KOPT-K1 (cell line): Measurements from ENCODE around the gene NKTR.
A peak's percentile ranks its signal among the peaks of the same experiment; 100 is the strongest.
"Not testable (repeated sequence)": the region's sequence is repeated elsewhere in the genome, so short reads cannot be mapped to it uniquely, and the experiment has no call there.

Experiments
- H3K27ac ChIP-seq: fragments of 200-600 bp; sonication (generic); 2 replicates; pipeline ENCODE4 v1.5.1; 2016; ENCODE audit warnings: antibody characterized with exemption, mild to moderate bottlenecking, low read depth, low read length; ENCODE audit not compliant: poor library complexity, severe bottlenecking
- H3K36me3 ChIP-seq: fragments of 200-600 bp; sonication (generic); 2 replicates; pipeline ENCODE4 v1.5.1; 2017; ENCODE audit warnings: antibody characterized with exemption, mild to moderate bottlenecking, low read length, moderate library complexity; ENCODE audit not compliant: insufficient read depth
- H3K9me3 ChIP-seq: fragments of 200-600 bp; sonication (generic); 2 replicates; pipeline ENCODE4 v1.5.1; 2017; ENCODE audit warnings: antibody characterized with exemption, low read length, mild to moderate bottlenecking; ENCODE audit not compliant: insufficient read depth, poor library complexity, severe bottlenecking

NKTR gene

DNA sequence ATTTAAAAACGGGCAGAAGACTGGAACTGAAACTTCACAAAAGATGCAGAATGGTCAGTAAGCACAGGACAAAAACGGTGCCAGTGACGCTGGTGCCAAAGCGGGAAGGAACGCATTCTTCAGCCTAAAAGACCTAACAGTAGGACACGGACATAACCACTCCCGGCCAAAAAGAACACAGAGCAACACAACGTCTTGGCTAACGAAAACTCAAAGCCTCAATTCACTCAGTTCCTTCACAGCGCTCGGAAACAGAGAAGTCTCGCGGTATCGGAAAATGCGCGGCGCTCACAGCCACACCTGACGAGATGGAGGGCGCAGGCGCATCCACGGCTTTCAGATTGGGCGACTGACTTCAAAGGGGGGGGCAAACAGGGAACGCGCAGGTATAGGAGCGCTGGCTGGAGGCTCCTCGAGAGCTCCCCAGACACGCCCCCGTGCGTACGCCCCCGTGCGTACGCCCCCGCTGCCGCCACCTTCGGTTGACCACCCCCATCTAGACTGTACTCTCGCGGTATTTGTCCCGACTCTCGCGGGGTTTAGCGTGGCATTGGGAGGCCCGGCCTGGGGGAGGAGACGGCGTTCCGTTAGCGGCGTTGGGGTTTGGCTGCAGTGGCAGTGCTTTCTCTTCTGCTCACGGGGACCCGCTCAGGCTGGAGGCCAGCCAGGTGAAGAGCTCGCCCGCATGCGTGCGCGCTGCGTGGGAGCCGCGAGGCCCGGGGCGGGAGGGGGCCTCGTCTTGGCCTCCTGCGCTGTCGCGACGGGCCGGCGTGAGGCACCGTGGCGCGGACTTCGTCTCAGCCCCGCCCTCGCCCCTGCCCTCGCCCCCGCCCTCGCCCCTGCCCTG lies at the start of gene NKTR:
Gene NKTR (plus strand): TSS at position 576 of the 847 bp plus-strand sequence. CDS start 321 bp downstream, outside the sequence.
- peaks cover 43% of the 10 kb centered on the region for H3K36me3 ChIP-seq
- peaks cover 15% of the 10 kb centered on the region for H3K9me3 ChIP-seq
- peak within 1 kb of the TSS; percentile 77 for H3K27ac ChIP-seq

DNA sequence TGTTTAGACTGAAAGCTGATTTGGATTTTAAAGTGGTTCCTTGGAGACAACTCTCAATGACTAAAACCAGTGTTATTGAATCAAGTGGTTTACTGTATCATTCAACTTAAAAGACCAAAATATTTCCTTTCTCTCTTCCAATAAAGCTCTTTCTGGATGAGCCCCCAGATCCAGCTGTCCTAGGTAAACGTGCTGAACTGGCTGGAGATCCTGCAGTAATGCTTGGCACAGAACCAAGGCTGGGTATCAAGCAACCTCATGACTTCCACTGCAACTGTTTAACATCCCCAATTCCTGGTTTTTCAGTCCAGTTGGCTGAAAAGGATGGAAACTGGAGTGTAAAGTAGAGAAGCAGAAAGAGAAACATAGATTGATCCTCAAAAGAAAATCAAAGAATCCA lies 47.7 kb upstream of the NKTR start:
- no peaks in the 10 kb centered on the region for H3K9me3 ChIP-seq
- H3K27ac ChIP-seq, result no peak overlapping the region
- peaks cover 94% of the 10 kb centered on the region for H3K36me3 ChIP-seq

DNA sequence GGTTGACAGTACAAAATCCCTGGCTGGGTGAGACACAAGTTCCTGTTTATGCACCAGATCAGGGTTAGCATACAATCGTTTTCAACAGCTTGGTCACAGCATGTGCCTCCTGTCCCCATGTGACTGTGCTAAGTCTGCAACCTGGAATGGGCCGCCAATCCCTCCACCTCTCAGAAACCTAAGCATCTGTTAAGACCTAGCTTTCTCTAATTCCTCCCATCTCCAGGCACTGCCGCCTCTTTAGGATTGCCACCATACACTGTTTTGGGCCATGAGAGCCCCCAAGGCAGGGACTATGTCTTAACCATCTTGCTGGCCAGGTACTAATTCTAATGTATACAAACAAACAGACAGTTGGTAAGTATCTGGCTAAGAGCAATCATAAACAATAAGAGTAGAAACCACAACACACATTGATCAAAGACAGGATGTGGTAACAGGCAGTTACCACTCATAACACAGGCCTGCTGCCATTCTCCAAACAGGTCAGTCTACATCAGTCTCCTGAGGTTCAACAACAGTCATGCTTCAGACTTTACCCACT lies 44.3 kb upstream of the NKTR start:
- Histone ChIP-seq H3K36me3 (peaks cover 96% of the 10 kb centered on the region), H3K9me3 (no peaks in the 10 kb centered on the region), H3K27ac (no peak overlapping the region)

DNA sequence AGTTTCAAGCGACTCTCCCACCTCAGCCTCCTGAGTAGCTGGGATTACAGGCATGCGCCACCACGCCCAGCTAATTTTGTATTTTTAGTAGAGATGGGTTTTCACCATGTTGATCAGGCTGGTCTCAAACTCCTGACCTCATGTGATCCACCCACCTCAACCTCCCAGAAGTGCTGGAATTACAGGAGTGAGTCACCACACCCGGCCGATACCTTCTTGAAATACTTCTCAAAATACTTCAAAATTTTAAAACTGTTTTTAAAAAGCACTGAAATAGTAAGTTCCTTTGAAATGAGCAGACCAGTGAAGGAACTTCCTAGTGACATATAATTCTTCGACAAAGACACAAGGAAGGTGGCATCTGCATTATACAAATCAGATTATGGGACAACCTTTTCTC lies 43.7 kb upstream of the NKTR start:
- H3K27ac ChIP-seq, result not testable (repeated sequence)
- peaks cover 98% of the 10 kb centered on the region for H3K36me3 ChIP-seq

DNA sequence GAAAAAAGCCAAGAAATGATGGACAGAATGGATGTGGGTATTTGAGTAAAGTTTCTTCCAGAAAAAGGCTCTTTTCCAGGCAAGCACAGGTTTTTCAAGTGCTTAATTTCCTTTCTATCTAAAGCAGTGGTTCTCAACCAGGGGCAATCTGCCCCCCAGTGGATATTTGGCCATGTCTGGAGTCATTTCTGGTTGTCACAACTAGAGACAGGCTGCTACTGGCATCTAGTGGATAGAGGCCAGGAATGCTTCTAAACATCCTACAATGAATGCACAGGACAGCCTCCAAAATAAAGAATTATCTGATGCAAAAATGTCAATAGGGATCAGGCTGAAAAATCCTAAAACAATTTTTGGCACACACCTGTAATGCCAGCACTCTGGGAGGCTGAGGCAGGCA lies 42.6 kb upstream of the NKTR start:
- peaks cover 96% of the 10 kb centered on the region for H3K36me3 ChIP-seq
- no peaks in the 10 kb centered on the region for H3K9me3 ChIP-seq
- H3K27ac ChIP-seq, result no peak overlapping the region

More for the DNA sequence above, 43.7 kb upstream of the NKTR start:
- not testable (repeated sequence) for H3K9me3 ChIP-seq

DNA sequence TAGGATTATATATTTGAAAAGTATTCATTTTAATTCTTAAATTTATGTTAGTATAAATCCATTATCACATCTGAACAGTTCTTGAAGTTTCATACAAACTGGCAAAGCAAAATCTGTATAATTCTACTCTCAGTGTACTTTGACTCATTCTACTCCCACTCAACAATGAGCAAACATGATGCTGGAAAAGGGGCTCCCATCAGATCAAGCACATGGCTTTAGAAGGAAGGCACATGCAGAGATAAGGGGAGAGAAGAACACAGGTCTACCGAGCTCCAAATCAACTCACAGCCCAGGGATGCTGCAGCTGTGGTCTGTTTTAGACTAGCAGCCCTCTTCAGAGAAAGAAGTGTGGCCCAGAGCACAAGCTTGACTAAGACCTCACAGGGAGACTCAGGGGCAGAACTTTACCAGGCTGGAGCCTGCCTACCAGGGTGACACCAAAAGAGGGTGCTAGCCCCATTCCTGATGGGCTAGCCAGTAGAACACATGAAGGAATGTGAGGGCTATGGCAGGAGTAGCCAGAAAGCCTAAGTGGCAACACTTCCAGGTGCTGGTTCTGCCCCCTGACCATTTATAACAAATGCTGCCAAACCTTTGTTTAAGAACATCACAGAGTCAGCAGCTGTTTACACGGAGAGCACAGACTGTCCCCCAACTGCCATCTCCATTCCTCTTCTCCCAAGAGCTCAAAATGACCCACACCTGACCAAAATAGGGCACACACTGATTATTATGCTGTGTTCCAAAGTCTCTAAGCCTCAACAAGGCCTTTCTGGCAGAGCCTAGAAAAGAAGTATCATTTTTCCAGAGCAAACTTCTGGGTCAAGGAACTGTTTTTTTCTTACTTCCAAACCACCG lies 38.2 kb upstream of the NKTR start:
- H3K36me3 ChIP-seq, result peaks cover 96% of the 10 kb centered on the region
- H3K9me3 ChIP-seq, result no peaks in the 10 kb centered on the region
- H3K27ac ChIP-seq, result no peak overlapping the region

DNA sequence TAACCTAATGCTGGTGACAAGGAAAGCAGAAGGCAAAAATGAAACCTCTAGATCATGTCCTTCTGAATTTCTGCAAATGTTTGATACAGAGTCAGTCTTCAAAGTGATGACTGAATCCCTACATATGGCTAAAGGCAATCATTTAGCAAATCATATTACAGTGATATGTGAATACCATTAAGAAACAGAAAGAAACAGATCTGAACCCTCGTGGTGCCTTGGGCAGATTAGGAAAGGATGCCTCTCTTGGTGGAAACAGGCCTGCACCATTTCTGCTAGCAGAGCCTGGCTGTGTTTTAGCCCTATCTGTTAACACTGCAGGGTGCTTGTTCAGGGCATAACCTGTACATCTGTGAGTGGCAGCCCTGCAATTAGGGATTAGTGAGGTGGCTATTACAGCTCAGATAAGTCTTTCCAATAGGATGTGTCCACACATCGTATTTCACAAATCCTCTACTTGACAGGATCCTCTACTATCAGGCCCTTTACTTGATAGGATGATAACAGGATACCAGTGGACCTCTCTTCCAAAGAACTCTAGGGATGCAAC lies 30.8 kb upstream of the NKTR start:
- peaks cover 75% of the 10 kb centered on the region for H3K36me3 ChIP-seq

DNA sequence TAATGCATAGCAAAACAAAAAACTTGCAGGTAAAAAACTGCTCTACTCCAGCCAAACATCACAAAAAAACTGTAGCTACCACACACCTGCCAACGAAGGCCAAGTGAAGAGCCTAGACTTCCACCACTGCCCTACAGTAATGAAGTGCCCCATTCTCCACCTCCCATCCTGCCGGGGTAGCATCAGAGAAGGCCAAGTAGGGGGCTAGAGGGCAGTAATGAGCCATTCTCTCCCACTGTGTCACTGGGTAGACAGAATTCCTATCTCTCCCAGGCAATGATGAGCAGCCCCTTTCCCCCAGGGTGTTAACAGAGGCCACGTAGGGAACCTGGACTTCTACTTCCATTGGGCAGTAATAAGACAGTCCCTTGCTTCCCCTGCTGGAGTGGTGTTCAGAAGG lies 28.2 kb upstream of the NKTR start:
- peaks cover 61% of the 10 kb centered on the region for H3K36me3 ChIP-seq
- peaks cover 15% of the 10 kb centered on the region for H3K9me3 ChIP-seq
- no peak overlapping the region for H3K27ac ChIP-seq

More for the DNA sequence above, 30.8 kb upstream of the NKTR start:
- Histone ChIP-seq H3K27ac (no peak overlapping the region), H3K9me3 (peaks cover 5% of the 10 kb centered on the region)

DNA sequence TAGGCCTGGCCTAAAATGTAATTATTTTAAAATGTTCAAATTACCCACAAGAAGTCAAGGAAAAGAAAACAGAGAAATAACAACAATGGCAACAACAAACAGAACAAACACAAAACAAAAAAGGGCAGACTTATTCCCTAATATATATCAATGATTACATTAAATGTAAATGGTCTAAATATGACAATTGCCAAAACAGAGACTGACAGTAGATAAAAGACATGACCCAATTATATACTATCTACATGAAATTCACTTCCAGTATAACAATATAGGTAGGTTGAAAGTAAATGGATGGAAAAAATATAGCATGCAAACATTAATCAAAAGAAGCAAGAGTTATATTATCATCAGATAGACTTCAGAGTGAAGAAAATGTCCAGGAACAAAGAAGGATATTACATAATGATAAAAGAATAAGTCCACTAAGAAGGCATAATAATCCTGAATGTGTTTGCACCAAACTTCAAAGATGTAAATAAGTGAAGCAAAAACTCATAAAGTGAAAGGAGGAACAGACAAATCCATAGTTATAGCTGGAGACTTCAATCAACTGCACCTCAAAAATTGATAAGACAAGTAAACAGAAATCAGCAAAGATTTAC lies 25.2 kb upstream of the NKTR start:
- H3K27ac ChIP-seq, result no peak overlapping the region
- H3K9me3 ChIP-seq, result peaks cover 15% of the 10 kb centered on the region
- H3K36me3 ChIP-seq, result peaks cover 38% of the 10 kb centered on the region

DNA sequence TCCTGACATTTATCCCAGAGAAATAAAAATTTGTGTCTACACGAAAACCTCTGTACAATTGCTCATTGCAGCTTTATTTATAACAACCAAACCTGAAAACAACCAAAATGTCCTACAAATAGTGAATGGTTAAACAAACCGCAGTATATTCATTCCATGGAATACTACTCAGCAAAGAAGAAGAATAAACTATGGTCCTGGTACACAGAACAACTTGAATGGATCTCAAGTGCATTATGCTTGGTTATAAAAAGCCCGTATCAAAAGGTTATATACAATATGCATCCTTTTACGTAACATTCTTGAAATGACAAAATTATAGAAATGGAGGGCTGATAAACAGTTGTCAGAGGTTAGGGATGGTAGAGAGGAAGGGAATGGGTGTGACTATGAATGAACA lies 22.4 kb upstream of the NKTR start:
- Histone ChIP-seq H3K27ac (no peak overlapping the region), H3K9me3 (peaks cover 15% of the 10 kb centered on the region), H3K36me3 (peaks cover 29% of the 10 kb centered on the region)

DNA sequence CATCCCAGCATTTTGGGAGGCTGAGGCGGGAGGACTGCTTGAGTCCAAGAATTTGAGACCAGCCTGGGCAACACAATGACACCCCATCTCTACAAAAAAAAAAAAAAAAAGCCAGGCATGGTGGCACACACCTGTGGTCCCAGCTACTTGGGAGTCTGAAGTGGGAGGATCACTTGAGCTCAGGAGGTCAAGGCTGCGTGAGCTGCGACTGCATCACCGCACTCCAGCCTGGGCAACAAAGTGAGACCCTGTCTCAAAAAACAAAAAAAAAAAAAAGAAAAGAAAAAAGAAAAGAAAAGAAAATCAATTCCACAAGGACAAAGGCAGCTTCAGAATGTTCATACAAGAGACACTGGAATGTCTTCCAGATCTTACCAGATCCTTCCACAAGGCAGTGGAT lies 21.1 kb upstream of the NKTR start:
- not testable (repeated sequence) for H3K27ac ChIP-seq, H3K9me3 ChIP-seq
- H3K36me3 ChIP-seq, result peaks cover 17% of the 10 kb centered on the region

DNA sequence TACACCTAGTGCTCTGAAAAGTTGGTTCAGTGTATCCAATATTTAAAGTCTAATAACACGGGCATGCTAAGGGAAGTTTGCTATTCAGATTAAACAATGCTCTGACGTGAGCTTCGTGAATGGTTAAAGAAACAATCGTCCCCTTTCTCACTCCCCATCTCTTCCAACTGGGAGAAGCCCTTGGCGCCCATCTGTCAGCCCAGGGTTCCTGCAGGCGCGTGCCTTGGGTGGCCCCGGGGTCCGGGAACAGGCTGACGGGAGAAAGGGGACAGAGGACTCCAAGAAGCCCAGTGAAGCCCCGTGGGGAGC lies 19.1 kb upstream of the NKTR start:
- Histone ChIP-seq H3K27ac (peak overlapping the region; percentile 74), H3K36me3 (peaks cover 4% of the 10 kb centered on the region; the same call in 1 of the 2 replicates), H3K9me3 (no peaks in the 10 kb centered on the region)

DNA sequence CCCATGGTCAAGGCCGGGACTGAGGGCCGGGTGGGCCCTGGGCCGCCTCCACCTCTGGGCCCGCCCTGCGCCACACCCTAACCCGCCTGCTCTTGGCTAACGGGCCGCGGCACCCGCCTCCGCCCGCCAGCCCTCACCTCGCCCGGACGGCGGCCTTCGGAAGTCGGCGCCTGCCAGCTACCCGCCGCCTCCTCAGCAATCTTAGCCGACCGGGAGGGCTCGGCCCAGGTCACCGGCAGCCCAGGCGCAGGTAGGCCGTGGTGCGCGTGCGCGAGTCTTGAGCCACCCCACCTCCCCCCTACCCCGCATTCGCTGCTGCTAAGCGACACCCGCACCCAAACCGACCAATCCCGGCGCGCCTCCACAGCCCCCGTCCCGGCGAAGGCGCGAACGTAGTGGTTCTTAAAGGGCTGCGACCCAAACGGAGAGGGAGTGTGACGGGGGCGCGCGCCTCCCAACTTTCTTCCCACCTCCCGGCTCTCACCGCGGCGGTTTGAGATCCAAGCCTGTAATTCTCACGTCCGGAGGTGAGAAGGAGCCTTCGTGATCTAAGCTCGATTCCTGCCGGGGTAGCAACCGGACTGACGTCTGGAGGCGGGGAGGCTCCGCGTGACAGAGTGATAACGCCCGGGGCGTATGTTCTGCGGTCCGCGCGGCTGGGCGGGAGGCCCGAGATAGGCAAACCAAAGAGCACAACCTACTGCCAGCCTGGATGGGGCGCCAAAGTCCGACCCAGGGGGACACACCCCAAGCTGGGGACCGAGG lies 18.6 kb upstream of the NKTR start, which contains the start of gene SEC22C:
Gene SEC22C (minus strand): TSS at position 259 of the 765 bp plus-strand sequence. CDS start 12,921 bp downstream, outside the sequence.
- H3K27ac ChIP-seq, result peak within 1 kb of the TSS; percentile 74
- H3K36me3 ChIP-seq, result peaks cover 4% of the 10 kb centered on the region; the same call in 1 of the 2 replicates
- H3K9me3 ChIP-seq, result no peaks in the 10 kb centered on the region

DNA sequence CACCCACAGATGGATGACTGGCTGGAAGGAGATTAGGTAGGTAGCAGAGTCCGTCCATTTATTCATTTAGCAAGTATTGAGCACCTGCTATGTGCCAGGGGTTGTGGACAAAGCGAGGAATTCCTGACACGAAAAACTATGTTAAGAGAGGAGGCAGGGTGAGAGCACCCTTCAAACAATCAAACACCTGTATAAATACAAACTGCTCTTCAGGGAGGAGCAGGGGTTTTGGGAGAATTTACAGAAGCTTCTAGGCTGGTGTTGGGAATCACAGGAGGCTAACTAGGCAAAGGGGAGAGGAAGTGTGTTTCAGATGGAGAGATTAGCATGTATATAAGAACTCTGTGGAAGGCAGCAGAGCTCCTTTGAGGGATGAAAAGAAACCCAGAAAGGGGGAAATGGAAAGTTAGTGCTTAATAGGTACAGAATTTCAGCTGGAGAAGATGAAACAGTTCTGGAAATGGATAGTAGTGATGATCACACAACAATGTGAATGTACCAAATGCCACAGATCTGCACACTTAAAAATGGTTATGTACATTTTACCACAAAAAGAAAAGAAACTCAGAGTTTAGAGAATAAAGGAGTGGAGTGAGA lies 17.9 kb upstream of the NKTR start:
- no peaks in the 10 kb centered on the region for H3K9me3 ChIP-seq
- peak overlapping the region; percentile 74 for H3K27ac ChIP-seq
- peaks cover 4% of the 10 kb centered on the region; the same call in 1 of the 2 replicates for H3K36me3 ChIP-seq
